K562 (cell line): ENCODE data around the gene ACTN1. TPM values are rescaled to one million over a fixed set of nuclear protein-coding genes. Genes with fewer than 3 reads are reported as not detected.

Experiments
- ATAC-seq: fragments of 200-7000 bp; cut with Tn5 transposase; 3 replicates; pipeline ENCODE4 v1.9.1; 2020; ENCODE audit warnings: moderate library complexity
- BruUV-seq: library from RNA; stranded (reverse); fragments of 400-500 nt; replicated peaks from 2 replicates; lab custom pipeline; 2021; lab: Mats Ljungman, UMichigan
- CTCF ChIA-PET: fragments of 300-600 bp; formaldehyde crosslinking; extraction: SDS; loops from one replicate; lab custom pipeline; 2021; ENCODE audit warnings: low intra/inter-chr PET ratio; lab: Yijun Ruan, JAX
- POLR2A ChIA-PET: fragments of 300-600, 350-650 bp; sonication (Branson Sonifier 250); formaldehyde crosslinking; extraction: SDS; loops from one replicate; lab custom pipeline; 2021; ENCODE audit warnings: antibody characterized with exemption, inconsistent platforms; lab: Yijun Ruan, JAX
- DNase-seq, 4 experiments: peaks; one replicate each; pipeline versions ENCODE4 v3.0.0 to v3.0.0-alpha.2; 2011 to 2018; ENCODE audit warnings: low spot score in 3 of 4, mixed read lengths in 3 of 4; ENCODE audit errors: extremely low read depth in 1 of 4
- FAIRE-seq: peaks from 2 replicates; lab custom pipeline; 2011; peaks lifted over from hg19 to GRCh38; lab: Jason Lieb, UNC
- H2AFZ ChIP-seq: 2 replicates; pipeline ENCODE4 v1.6.0; 2011; ENCODE audit warnings: low read depth, low read length, control low read depth, inconsistent platforms
- H3K27ac ChIP-seq: fragments of 200-600 bp; 3 replicates; pipeline ENCODE4 v1.8.0; 2011; ENCODE audit warnings: low read depth, mild to moderate bottlenecking, control low read depth, inconsistent platforms, low read length, moderate library complexity, mixed read lengths; ENCODE audit errors: extremely low read depth
- H3K27me3 ChIP-seq, 2 experiments: fragments of 300-600 bp in 1 of 2; 2 replicates in 1 of 2; 3 replicates in 1 of 2; pipeline versions ENCODE4 v1.6.0 to v1.8.0; 2011; ENCODE audit warnings: inconsistent platforms in 2 of 2, low read length in 2 of 2, mild to moderate bottlenecking in 1 of 2, mixed read lengths in 1 of 2, moderate library complexity in 1 of 2; ENCODE audit not compliant: control insufficient read depth in 2 of 2, insufficient read depth in 2 of 2
- H3K36me3 ChIP-seq: fragments of 300-600 bp; 3 replicates; pipeline ENCODE4 v1.8.0; 2011; ENCODE audit warnings: mild to moderate bottlenecking, low read length, inconsistent platforms; ENCODE audit not compliant: control insufficient read depth, insufficient read depth
- H3K4me1 ChIP-seq, 2 experiments: fragments of 200-600 bp in 1 of 2; replicated peaks in 1 of 2; 2 replicates in 1 of 2; 3 replicates in 1 of 2; pipeline versions ENCODE4 v1.5.1 to v1.8.0; 2011; ENCODE audit warnings: inconsistent platforms in 2 of 2, low read length in 2 of 2, mild to moderate bottlenecking in 1 of 2, mixed read lengths in 1 of 2, moderate library complexity in 1 of 2; ENCODE audit not compliant: control insufficient read depth in 2 of 2, insufficient read depth in 2 of 2
- H3K4me2 ChIP-seq: 2 replicates; pipeline ENCODE4 v1.6.1; 2011; ENCODE audit warnings: low read length, control low read depth, inconsistent platforms, mixed read lengths; ENCODE audit not compliant: insufficient read depth
- H3K4me3 ChIP-seq: fragments of 200-600 bp; sonication (generic), shearing (Covaris generic); 2 replicates; pipeline ENCODE4 v1.5.1; 2016; ENCODE audit warnings: control low read depth, inconsistent platforms
- H3K79me2 ChIP-seq: fragments of 200-600 bp; 3 replicates; pipeline ENCODE4 v1.8.0; 2011; ENCODE audit warnings: low read length, inconsistent platforms; ENCODE audit not compliant: control insufficient read depth, insufficient read depth
- H3K9ac ChIP-seq, 2 experiments: 2 replicates each; pipeline versions ENCODE4 v1.6.0 to v1.6.1; 2011; ENCODE audit warnings: low read depth in 2 of 2, low read length in 2 of 2, control low read depth in 1 of 2, inconsistent platforms in 1 of 2, mild to moderate bottlenecking in 1 of 2, mixed read lengths in 1 of 2; ENCODE audit not compliant: insufficient read depth in 1 of 2
- H3K9me1 ChIP-seq: one replicate; pipeline ENCODE4 v1.6.0; 2011; ENCODE audit warnings: inconsistent platforms, mild to moderate bottlenecking, low read length, moderate library complexity; ENCODE audit not compliant: control insufficient read depth, insufficient read depth
- H3K9me3 ChIP-seq: replicated peaks from 2 replicates; pipeline ENCODE4 v1.5.1; 2011; ENCODE audit warnings: low read depth, low read length, inconsistent platforms; ENCODE audit not compliant: control insufficient read depth, insufficient read depth
- H4K20me1 ChIP-seq: replicated peaks from 2 replicates; pipeline ENCODE4 v1.6.1; 2011; ENCODE audit warnings: low read length, inconsistent platforms, mixed read lengths; ENCODE audit not compliant: control insufficient read depth, insufficient read depth
- ESRRB ChIP-seq: fragments of 250-450 bp; sonication (Bioruptor Pico); IDR thresholded peaks from 2 replicates; pipeline ENCODE4 v1.5.0; 2020; ENCODE audit warnings: mild to moderate bottlenecking, moderate library complexity, borderline replicate concordance
- MECOM ChIP-seq: fragments of 250-450 bp; sonication (Bioruptor Pico); IDR thresholded peaks from 2 replicates; pipeline ENCODE4 v1.8.0; 2022; ENCODE audit warnings: inconsistent platforms
- MNT ChIP-seq, 2 experiments: fragments of 450-650 bp; conservative IDR thresholded peaks; 2 replicates each; pipeline ENCODE4 v1.6.1; 2017; ENCODE audit warnings: mild to moderate bottlenecking in 2 of 2, moderate library complexity in 2 of 2
- MTA3 ChIP-seq: fragments of 450-650 bp; formaldehyde crosslinking; IDR thresholded peaks from 2 replicates; pipeline ENCODE4 v1.6.1; 2017; ENCODE audit warnings: mild to moderate bottlenecking, borderline replicate concordance
- PCBP1 ChIP-seq: fragments of 200-400 bp; formaldehyde crosslinking; IDR thresholded peaks from 2 replicates; pipeline ENCODE4 v1.6.1; 2018; ENCODE audit warnings: mild to moderate bottlenecking, low read depth, low read length; ENCODE audit not compliant: poor library complexity, severe bottlenecking
- ZBTB34 ChIP-seq: fragments of 250-450 bp; sonication (Bioruptor Pico); IDR thresholded peaks from 2 replicates; pipeline ENCODE4 v1.8.0; 2021; ENCODE audit warnings: mild to moderate bottlenecking, moderate library complexity
- ZNF57 ChIP-seq: fragments of 450-650 bp; formaldehyde crosslinking; IDR thresholded peaks from 2 replicates; pipeline ENCODE4 v1.4.0; 2020; ENCODE audit warnings: mild to moderate bottlenecking, moderate library complexity
- ZNF609 ChIP-seq: sonication (generic); formaldehyde crosslinking; IDR thresholded peaks from 2 replicates; pipeline ENCODE4 v1.8.1; 2023; ENCODE audit warnings: missing genetic modification reagents, mild to moderate bottlenecking, borderline replicate concordance
- WGBS: fragments of 100-300 bp; shearing (Covaris generic); methylation state at CpG from one replicate; pipeline ENCODE4 v1.1.6; 2016; ENCODE audit warnings: low coverage, mixed read lengths; ENCODE audit not compliant: insufficient coverage; ENCODE audit errors: missing lambda C conversion rate; 5-methylcytosine and 5-hydroxymethylcytosine counted together
- in situ Hi-C: fragments of 300-500 bp; cut with MboI; formaldehyde crosslinking; loops from 4 replicates; pipeline ENCODE4 v1.15.0; 2018; ENCODE audit warnings: inconsistent platforms, mixed read lengths
- intact Hi-C: fragments of 100-400 bp; cut with micrococcal nuclease; formaldehyde crosslinking; loops from 2 replicates; pipeline ENCODE4 v1.14.2; 2022
- polyA plus RNA-seq, 8 experiments: library from polyadenylated mRNA; depleted of rRNA in 4 of 8; stranded (reverse) in 5 of 8; unstranded in 3 of 8; fragments of >200 nt; fragmentation: Nextera tagmentation in 2 of 8; fragmentation: Illumina TruSeq in 1 of 8; extraction: Ambion mirVana in 2 of 8; extraction: Trizol in 1 of 8; gene quantifications; 2 replicates each; pipeline versions ENCODE4 v1.2.1 to v1.2.3, GENCODE V29; 2011 to 2014; ENCODE audit warnings: inconsistent platforms in 1 of 8, missing spikeins in 1 of 8
- total RNA-seq, 7 experiments: library from RNA; depleted of rRNA in 6 of 7; stranded (reverse); fragments of >200 nt in 6 of 7; fragmentation: Illumina TruSeq in 2 of 7; extraction: Trizol in 2 of 7; gene quantifications; 2 replicates each; pipeline versions ENCODE4 v1.2.1 to v1.2.3, GENCODE V29; 2011 to 2021; ENCODE audit warnings: low replicate concordance in 1 of 7

Gene ACTN1
- total and polyA plus RNA-seq, 9 of the 15 experiments (the other 6 are each of a cell fraction or from before 2014, with no cell fraction given) = 2.2 to 67.7 (median 34.5) TPM

GRCh38 chr14:68874746-68875155, 104.4 kb downstream of the ACTN1 start (continued):
- TF ChIP-seq ZBTB34 (CRISPR knock-in tag) = no peak
- no peak for TF ChIP-seq PCBP1
- TF ChIP-seq, all 486 proteins: peak for 0

- H3K27ac ChIP-seq = no peak overlapping the region
- H3K79me2 ChIP-seq = no peaks in the 10 kb centered on the region
- FAIRE-seq (no peak), ATAC-seq (no peak), DNase-seq (no peak)
- no peak overlapping the region for H3K4me3 ChIP-seq
- no peaks in the 10 kb centered on the region for H3K9me1 ChIP-seq
- H3K4me1 ChIP-seq = no peaks in the 10 kb centered on the region
- BruUV-seq = no TSS peak
- intact Hi-C loops (no loop called here), in situ Hi-C loops (loop anchor here (25.0 kb wide), 1 partner anchor 589 kb away; no protein-coding TSS in a partner anchor)
- no peak overlapping the region for H3K9ac ChIP-seq
- H3K4me2 ChIP-seq = no peak overlapping the region
- WGBS = 90% methylated on average over 5 of the region's 5 CpGs
- peaks cover 31% of the 10 kb centered on the region; the same call in 2 of the 3 replicates for H3K36me3 ChIP-seq
- H4K20me1 ChIP-seq = no peaks in the 10 kb centered on the region
- no peaks in the 10 kb centered on the region for H3K27me3 ChIP-seq
- H3K9me3 ChIP-seq = no peaks in the 10 kb centered on the region
- H2AFZ ChIP-seq = no peak overlapping the region
- POLR2A ChIA-PET = interaction anchor here (1.2 kb wide), 1 partner anchor 10 kb away, joined by 3 read pairs; no protein-coding TSS in a partner anchor
- CTCF ChIA-PET = no interaction called here
- no peak for TF ChIP-seq ZNF57 (CRISPR knock-in tag)
- no peak for TF ChIP-seq MECOM
- TF ChIP-seq MTA3 = no peak
- TF ChIP-seq ESRRB (CRISPR knock-in tag) = no peak
- no peak for TF ChIP-seq ZNF609
- no peak for TF ChIP-seq MNT (conservative IDR thresholded peaks at IDR 0.05)
Observed at GRCh38 chr14:68873376-68873775, 105.7 kb downstream of the ACTN1 start.
